H1 (cell line): Measurements from ENCODE around the gene BTAF1. TPM values are rescaled to one million over a fixed set of nuclear protein-coding genes. Genes with fewer than 3 reads are reported as not detected.

Experiments used
- CTCF ChIA-PET: fragments of 300-600 bp; sonication (Branson Sonifier 250); formaldehyde crosslinking; loops from one replicate; lab custom pipeline; 2021; ENCODE audit not compliant: partially characterized antibody; lab: Charles Lee
- POLR2A ChIA-PET: fragments of 300-600 bp; sonication (Branson Sonifier 250); formaldehyde crosslinking; loops from one replicate; lab custom pipeline; 2021; ENCODE audit warnings: inconsistent platforms; ENCODE audit not compliant: partially characterized antibody; lab: Charles Lee
- DNase-seq, 2 experiments: peaks; one replicate each; pipeline versions ENCODE4 v3.0.0 to v3.0.0-alpha.2; 2010 to 2022; ENCODE audit warnings: low spot score in 2 of 2, low read depth in 1 of 2, mixed read lengths in 1 of 2
- FAIRE-seq: peaks from 2 replicates; lab custom pipeline; 2011; peaks lifted over from hg19 to GRCh38; lab: Jason Lieb, UNC
- H2AFZ ChIP-seq: 2 replicates; pipeline ENCODE4 v1.8.1; 2012; ENCODE audit warnings: low read length, inconsistent platforms
- H2AK5ac ChIP-seq: 2 replicates; pipeline ENCODE4 v1.6.1; 2013; ENCODE audit warnings: low read depth, low read length
- H2BK120ac ChIP-seq: replicated peaks from 2 replicates; pipeline ENCODE3; 2013; ENCODE audit warnings: low read depth, low read length, inconsistent platforms
- H2BK12ac ChIP-seq: 2 replicates; pipeline ENCODE4 v1.6.1; 2013; ENCODE audit warnings: low read depth, low read length
- H2BK15ac ChIP-seq: 2 replicates; pipeline ENCODE4 v1.6.1; 2013; ENCODE audit warnings: low read length
- H2BK20ac ChIP-seq: 2 replicates; pipeline ENCODE4 v1.6.1; 2013; ENCODE audit warnings: low read length
- H2BK5ac ChIP-seq: 2 replicates; pipeline ENCODE4 v1.6.1; 2013; ENCODE audit warnings: low read depth, low read length
- H3K14ac ChIP-seq: 2 replicates; pipeline ENCODE4 v1.6.1; 2013; ENCODE audit warnings: inconsistent platforms; ENCODE audit not compliant: insufficient read length
- H3K18ac ChIP-seq: 2 replicates; pipeline ENCODE4 v1.6.1; 2013; ENCODE audit warnings: low read length; ENCODE audit errors: extremely low read depth
- H3K23ac ChIP-seq: 2 replicates; pipeline ENCODE4 v1.6.1; 2013; ENCODE audit warnings: inconsistent platforms; ENCODE audit not compliant: insufficient read length
- H3K23me2 ChIP-seq: 2 replicates; pipeline ENCODE4 v1.6.1; 2013; ENCODE audit warnings: low read depth, low read length
- H3K27ac ChIP-seq: 2 replicates; pipeline ENCODE4 v1.6.1; 2011; ENCODE audit warnings: low read depth, low read length, inconsistent platforms
- H3K27me3 ChIP-seq, 4 experiments: replicated peaks in 1 of 4; 1 replicate in 1 of 4; 2 replicates in 3 of 4; pipeline versions ENCODE4 v1.6.1 to v1.8.1; 2011 to 2013; ENCODE audit warnings: low read length in 3 of 4, mild to moderate bottlenecking in 3 of 4, inconsistent platforms in 2 of 4, mixed read lengths in 2 of 4, moderate library complexity in 1 of 4; ENCODE audit not compliant: control insufficient read depth in 3 of 4, insufficient read depth in 3 of 4; ENCODE audit errors: extremely low read depth in 1 of 4
- H3K36me3 ChIP-seq, 4 experiments: 2 replicates each; pipeline versions ENCODE4 v1.6.1 to v1.8.1; 2011 to 2013; ENCODE audit warnings: mild to moderate bottlenecking in 4 of 4, low read length in 3 of 4, moderate library complexity in 2 of 4, control low read depth in 1 of 4, inconsistent platforms in 1 of 4; ENCODE audit not compliant: insufficient read depth in 4 of 4, control insufficient read depth in 2 of 4
- H3K4ac ChIP-seq: replicated peaks from 2 replicates; pipeline ENCODE3; 2013; ENCODE audit warnings: low read length, low read depth, mixed read lengths, inconsistent platforms; ENCODE audit not compliant: insufficient read length
- H3K4me1 ChIP-seq, 4 experiments: replicated peaks in 1 of 4; 1 replicate in 1 of 4; 2 replicates in 3 of 4; pipeline versions ENCODE4 v1.6.1 to v1.8.1; 2011 to 2013; ENCODE audit warnings: low read length in 3 of 4, inconsistent platforms in 2 of 4, mixed read lengths in 1 of 4; ENCODE audit not compliant: insufficient read depth in 4 of 4, control insufficient read depth in 3 of 4
- H3K4me2 ChIP-seq, 2 experiments: 2 replicates each; pipeline versions ENCODE4 v1.6.1 to v1.8.1; 2011 to 2013; ENCODE audit warnings: low read depth in 2 of 2, low read length in 2 of 2, control low read depth in 1 of 2, inconsistent platforms in 1 of 2, mild to moderate bottlenecking in 1 of 2; ENCODE audit not compliant: insufficient read depth in 1 of 2
- H3K4me3 ChIP-seq, 4 experiments: fragments of 200-600, 300-600 bp in 1 of 4; sonication (generic), shearing (Covaris generic), sonication (Bioruptor Twin) in 1 of 4; 2 replicates each; pipeline versions ENCODE4 v1.5.1 to v1.8.1; 2011 to 2016; ENCODE audit warnings: low read length in 4 of 4, low read depth in 3 of 4, control low read depth in 2 of 4, inconsistent platforms in 2 of 4, mild to moderate bottlenecking in 2 of 4, mixed read lengths in 1 of 4, moderate library complexity in 1 of 4; ENCODE audit not compliant: insufficient read depth in 2 of 4; ENCODE audit errors: extremely low read depth in 1 of 4
- H3K56ac ChIP-seq: replicated peaks from 2 replicates; pipeline ENCODE3; 2013; ENCODE audit warnings: low read depth, mild to moderate bottlenecking, mixed read lengths, low read length, inconsistent platforms; ENCODE audit not compliant: insufficient read length
- H3K79me1 ChIP-seq: 2 replicates; pipeline ENCODE4 v1.6.1; 2013; ENCODE audit warnings: low read depth, low read length, control low read depth
- H3K79me2 ChIP-seq, 2 experiments: 2 replicates each; pipeline versions ENCODE4 v1.6.1 to v1.8.1; 2012 to 2013; ENCODE audit warnings: low read length in 2 of 2, mild to moderate bottlenecking in 2 of 2, inconsistent platforms in 1 of 2; ENCODE audit not compliant: insufficient read depth in 2 of 2, control insufficient read depth in 1 of 2
- H3K9ac ChIP-seq, 4 experiments: replicated peaks in 1 of 4; 1 replicate in 1 of 4; 2 replicates in 3 of 4; pipeline versions ENCODE4 v1.6.1 to v1.8.1; 2011 to 2013; ENCODE audit warnings: low read depth in 3 of 4, low read length in 3 of 4, control low read depth in 2 of 4, mild to moderate bottlenecking in 2 of 4, moderate library complexity in 2 of 4, inconsistent platforms in 1 of 4; ENCODE audit errors: extremely low read depth in 1 of 4
- H3K9me3 ChIP-seq, 2 experiments: 2 replicates each; pipeline versions ENCODE4 v1.6.1 to v1.8.1; 2012 to 2013; ENCODE audit warnings: mild to moderate bottlenecking in 2 of 2, moderate library complexity in 2 of 2, control low read depth in 1 of 2, inconsistent platforms in 1 of 2, low read depth in 1 of 2, low read length in 1 of 2, mixed read lengths in 1 of 2; ENCODE audit not compliant: insufficient read depth in 2 of 2
- H4K20me1 ChIP-seq, 2 experiments: replicated peaks in 1 of 2; 2 replicates each; pipeline versions ENCODE3 to v1.8.1; 2011 to 2013; ENCODE audit warnings: inconsistent platforms in 2 of 2, low read length in 2 of 2, mild to moderate bottlenecking in 1 of 2; ENCODE audit not compliant: insufficient read depth in 2 of 2, control insufficient read depth in 1 of 2
- H4K5ac ChIP-seq: 2 replicates; pipeline ENCODE4 v1.6.1; 2013; ENCODE audit warnings: low read length, low read depth, mixed read lengths, inconsistent platforms; ENCODE audit not compliant: insufficient read length
- H4K8ac ChIP-seq: 2 replicates; pipeline ENCODE4 v1.8.0; 2013; ENCODE audit warnings: mild to moderate bottlenecking, moderate library complexity, low read length, inconsistent platforms; ENCODE audit not compliant: insufficient read depth; ENCODE audit errors: extremely low read depth
- H4K91ac ChIP-seq: replicated peaks from 2 replicates; pipeline ENCODE3; 2013; ENCODE audit warnings: low read length, mixed read lengths, inconsistent platforms; ENCODE audit not compliant: insufficient read length
- CEBPB ChIP-seq: IDR thresholded peaks from 2 replicates; pipeline ENCODE4 v1.6.1; 2012; ENCODE audit warnings: low read depth, low read length
- EP300 ChIP-seq, 2 experiments: IDR thresholded peaks; 1 replicate in 1 of 2; 2 replicates in 1 of 2; pipeline ENCODE4 v1.6.1; 2011 to 2012; ENCODE audit warnings: low read depth in 2 of 2, low read length in 2 of 2, mild to moderate bottlenecking in 2 of 2, borderline replicate concordance in 1 of 2, inconsistent platforms in 1 of 2, moderate library complexity in 1 of 2
- NANOG ChIP-seq: IDR thresholded peaks from 2 replicates; pipeline ENCODE4 v1.6.1; 2011; ENCODE audit warnings: low read length, low read depth, mild to moderate bottlenecking, inconsistent platforms; ENCODE audit not compliant: insufficient read depth, poor library complexity, severe bottlenecking
- RAD21 ChIP-seq, 2 experiments: IDR thresholded peaks in 1 of 2; conservative IDR thresholded peaks in 1 of 2; 2 replicates each; pipeline ENCODE4 v1.6.1; 2011; ENCODE audit warnings: low read depth in 2 of 2, low read length in 2 of 2, improper control_type of control experiment in 1 of 2, inconsistent platforms in 1 of 2, mild to moderate bottlenecking in 1 of 2, moderate library complexity in 1 of 2
- polyA plus RNA-seq, 7 experiments: library from polyadenylated mRNA; depleted of rRNA in 3 of 7; stranded (reverse) in 5 of 7; unstranded in 2 of 7; fragments of >200 nt in 5 of 7; fragments of 200-250 nt in 2 of 7; gene quantifications; 1 replicate in 5 of 7; 2 replicates in 1 of 7; 4 replicates in 1 of 7; pipeline versions ENCODE4 v1.2.1 to v1.2.3, GENCODE V29; 2011 to 2013; ENCODE audit warnings: missing spikeins in 2 of 7, mixed read lengths in 2 of 7
- total RNA-seq: library from RNA; stranded (reverse); fragmentation: NEBNext Ultra II Directional; extraction: Animal tissue kit (Norgen Biotek cat#: 25700); gene quantifications from 2 replicates; pipeline ENCODE4 v1.2.1, GENCODE V29; 2021

The BTAF1 gene
- total and polyA plus RNA-seq, 2 of the 8 experiments (the other 6 are each of a cell fraction or from before 2014, with no cell fraction given), result 24.5 to 39.1 TPM

DNA sequence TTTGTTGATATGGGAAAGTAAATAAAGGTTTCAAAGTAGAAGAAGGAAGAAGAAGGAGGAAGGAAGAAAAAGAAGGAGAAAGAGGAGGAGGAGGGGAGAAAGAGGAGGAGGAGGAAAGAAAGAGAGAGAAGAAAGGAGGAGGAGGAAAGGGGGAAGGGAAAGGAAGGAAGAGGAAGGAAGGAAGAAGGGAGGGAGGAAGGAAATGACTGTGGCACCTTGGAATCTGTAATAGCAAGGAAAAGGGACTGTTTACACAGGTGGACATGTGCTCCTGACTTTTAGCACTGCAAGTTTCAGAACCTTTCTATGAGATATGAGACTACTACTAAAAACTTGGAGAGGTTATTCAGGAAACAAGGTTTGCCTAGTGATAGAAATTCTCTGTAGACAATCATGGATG is 153.2 kb downstream of the BTAF1 start:
- no peak for FAIRE-seq

More for the DNA sequence above, 153.2 kb downstream of the BTAF1 start:
- Histone ChIP-seq H4K8ac (no peak overlapping the region), H3K9me3 (no peaks in the 10 kb centered on the region), H3K14ac (no peak overlapping the region), H2AFZ (no peak overlapping the region), H4K91ac (no peak overlapping the region), H4K20me1 (no peaks in the 10 kb centered on the region), H3K27me3 (no peaks in the 10 kb centered on the region), H3K79me2 (no peaks in the 10 kb centered on the region), H2AK5ac (no peak overlapping the region), H2BK12ac (no peak overlapping the region), H3K9ac (no peak overlapping the region), H3K27ac (no peak overlapping the region), H3K4me1 (no peaks in the 10 kb centered on the region), H3K4me3 (no peak overlapping the region), H3K79me1 (no peaks in the 10 kb centered on the region), H3K23ac (no peak overlapping the region), H3K36me3 (no peaks in the 10 kb centered on the region), H2BK5ac (no peak overlapping the region), H3K18ac (no peak overlapping the region), H2BK120ac (no peak overlapping the region), H3K4ac (no peak overlapping the region), H4K5ac (no peak overlapping the region), H3K23me2 (no peaks in the 10 kb centered on the region), H3K4me2 (no peak overlapping the region), H2BK15ac (no peak overlapping the region), H3K56ac (no peak overlapping the region), H2BK20ac (no peak overlapping the region)
- DNase-seq, result no peak
- POLR2A ChIA-PET, result no interaction called here
- CTCF ChIA-PET, result no interaction called here
- TF ChIP-seq EP300 (IDR thresholded peaks at IDR 0.05; ENCODE audit: borderline replicate concordance in 1 of 2, low read depth in 2 of 2, low read length in 2 of 2) (no peak), RAD21 (IDR thresholded peaks at IDR 0.05 in 1 of 2, conservative IDR thresholded peaks at IDR 0.05 in 1 of 2; ENCODE audit: low read depth in 2 of 2, low read length in 2 of 2) (no peak), NANOG (no peak), CEBPB (no peak)
